Breast epithelium (tissue), 3 donors: ENCODE data around the gene ZNF778.

Source experiments
- CTCF ChIP-seq, 3 donors: fragments of 450-650 bp; IDR thresholded peaks; one replicate each; pipeline ENCODE4 v1.5.1; 2016 to 2017; ENCODE audit warnings: antibody characterized with exemption in 3 of 3, mild to moderate bottlenecking in 3 of 3, moderate library complexity in 3 of 3
- POLR2AphosphoS5 ChIP-seq, 3 donors: sonication (generic); formaldehyde crosslinking; IDR thresholded peaks; one replicate each; pipeline ENCODE4 v1.6.1; 2017; ENCODE audit warnings: antibody characterized with exemption in 3 of 3

DNA sequence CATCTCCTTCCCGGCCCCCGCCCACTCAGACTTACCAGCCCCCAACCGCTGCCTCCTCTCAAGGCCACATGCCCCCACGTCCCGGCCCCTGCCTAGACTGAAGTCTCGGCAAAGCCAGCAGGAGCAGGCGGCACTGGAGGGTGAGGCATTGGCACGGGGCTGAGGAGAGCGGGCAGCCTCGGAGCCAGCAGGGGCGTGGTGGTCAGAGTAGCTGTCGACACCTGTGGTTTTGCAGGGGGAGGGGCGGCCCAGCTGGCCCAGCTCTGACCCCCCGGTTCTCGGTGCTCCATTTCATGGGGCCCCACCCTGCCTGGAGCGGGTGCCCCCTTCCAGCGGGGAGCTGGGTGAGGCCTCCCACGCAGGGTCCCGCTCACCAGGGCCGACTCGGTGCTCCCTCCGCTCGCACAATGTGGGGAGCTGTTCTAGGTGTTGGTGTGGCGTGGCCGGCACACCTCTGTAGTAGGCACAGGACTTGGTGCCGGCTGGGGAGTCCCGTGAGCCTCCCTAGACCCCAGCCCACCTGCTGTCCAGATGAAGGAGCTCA, 41.3 kb upstream of the ZNF778 start:
- TF ChIP-seq CTCF (IDR thresholded peaks at IDR 0.05) (no peak), POLR2AphosphoS5 (IDR thresholded peaks at IDR 0.05) (no peak)
